Myocyte (in vitro differentiated cells): ENCODE data around the gene GABRR2. TPM values are rescaled to one million over a fixed set of nuclear protein-coding genes. Genes with fewer than 3 reads are reported as not detected.
"Not testable (repeated sequence)": the region's sequence is repeated elsewhere in the genome, so short reads cannot be mapped to it uniquely, and the experiment has no call there.

Experiments
- DNase-seq: peaks from one replicate; pipeline ENCODE4 v3.0.0-alpha.2; 2012; ENCODE audit warnings: low read depth
- total RNA-seq: library from RNA; depleted of rRNA; stranded (reverse); fragments of >200 nt; gene quantifications from 2 replicates; pipeline ENCODE4 v1.2.3, GENCODE V29; 2014

The GABRR2 gene
- total RNA-seq, 1 donor from 2014 or later = 0.13 TPM

DNA sequence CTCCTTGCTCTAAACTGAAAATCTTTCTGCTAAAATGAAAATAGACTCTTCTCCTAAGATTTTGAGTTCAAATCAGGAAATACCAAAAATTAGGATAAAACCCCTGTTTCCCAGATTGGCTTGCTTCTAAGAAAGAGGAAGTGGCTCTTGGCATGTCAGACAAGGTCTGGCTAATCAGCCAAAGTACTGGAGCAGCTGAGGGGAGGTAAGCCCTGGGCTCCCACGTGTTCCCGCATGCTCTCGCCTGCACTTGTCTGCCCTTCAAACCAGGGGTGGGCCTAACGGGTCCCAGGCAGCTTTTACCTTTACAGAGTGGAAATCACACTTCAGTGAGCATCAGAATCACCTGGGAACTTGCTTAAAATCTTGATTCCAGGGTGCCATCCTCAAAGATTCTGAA lies 54.8 kb downstream of the GABRR2 start:
- DNase-seq = no peak

DNA sequence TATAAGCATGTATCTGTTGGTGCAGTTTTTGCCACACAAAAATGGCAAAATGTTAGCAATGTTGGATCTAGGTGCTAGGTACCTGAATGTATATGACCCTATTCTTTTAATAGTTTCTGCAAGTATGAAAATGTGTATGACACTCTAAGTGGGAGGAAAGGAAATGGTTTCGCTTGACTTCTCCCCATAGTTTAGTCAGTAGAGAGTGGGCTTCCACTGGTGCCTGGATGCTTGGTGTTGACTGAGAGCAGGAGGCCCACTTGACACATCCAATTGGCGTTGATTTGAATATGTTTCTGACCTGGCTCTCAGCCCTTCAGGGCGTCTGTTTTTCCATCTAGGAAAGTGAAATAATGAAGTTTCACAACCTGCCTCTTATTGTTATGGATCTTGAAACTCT lies 56.2 kb downstream of the GABRR2 start:
- no peak for DNase-seq

DNA sequence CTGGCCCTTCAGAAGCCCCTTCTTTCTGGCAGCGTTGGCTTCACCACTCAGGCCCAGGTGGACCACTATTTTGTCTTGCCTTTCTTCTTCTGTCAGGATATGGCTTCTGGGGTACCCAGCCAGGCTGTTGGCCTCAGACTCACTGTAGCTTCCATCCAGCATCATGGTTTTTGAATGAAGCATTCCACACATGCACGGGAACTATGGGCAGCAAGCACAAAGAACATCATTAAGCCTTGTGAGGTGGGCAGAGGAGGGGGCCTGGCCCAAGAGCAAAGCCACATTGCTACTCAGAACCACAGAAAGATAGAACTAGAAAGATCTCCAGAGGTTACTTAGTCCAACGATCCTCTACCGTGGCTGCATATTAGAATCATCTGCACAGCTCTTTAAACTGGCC lies 57.3 kb downstream of the GABRR2 start:
- no peak for DNase-seq

DNA sequence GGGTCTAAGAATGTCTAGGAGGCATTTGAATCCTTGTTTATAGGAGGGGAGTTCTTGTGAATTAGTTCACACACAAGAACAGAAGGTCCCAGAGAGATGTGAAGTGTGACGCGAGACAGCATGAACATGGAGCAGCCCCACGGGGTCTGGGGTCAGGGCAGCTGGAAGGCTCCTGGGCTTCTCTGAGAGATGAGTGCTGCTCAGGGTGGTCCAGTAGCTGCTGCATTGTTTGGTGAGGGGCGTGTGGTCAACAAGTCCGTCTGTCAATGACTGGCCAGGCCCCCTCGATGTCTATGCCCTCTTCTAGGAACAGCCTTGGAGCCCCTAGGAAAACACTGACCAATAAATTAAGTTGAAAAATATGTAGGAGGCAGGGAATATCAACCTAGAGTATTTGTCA lies 57.8 kb downstream of the GABRR2 start:
- DNase-seq = no peak

DNA sequence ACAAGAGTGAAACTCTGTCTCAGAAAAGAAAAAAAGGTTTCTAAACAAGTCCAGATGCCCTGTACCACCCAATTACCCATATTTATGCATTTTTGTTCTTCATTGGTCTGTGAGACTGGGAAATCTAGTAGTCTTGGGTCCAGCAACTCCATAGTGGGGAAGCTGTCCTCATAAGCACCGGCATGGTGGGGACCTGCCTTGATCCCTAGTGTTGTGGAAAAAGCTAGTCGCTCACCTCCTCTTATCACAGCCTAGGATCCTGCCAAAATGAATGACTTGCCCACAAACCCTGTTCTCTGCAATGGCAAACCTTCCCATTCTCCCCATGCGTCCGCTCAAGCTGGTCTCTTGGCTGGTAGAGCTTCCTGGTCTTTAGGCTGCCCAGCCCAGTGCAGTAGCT lies 59.7 kb downstream of the GABRR2 start:
- DNase-seq = no peak

DNA sequence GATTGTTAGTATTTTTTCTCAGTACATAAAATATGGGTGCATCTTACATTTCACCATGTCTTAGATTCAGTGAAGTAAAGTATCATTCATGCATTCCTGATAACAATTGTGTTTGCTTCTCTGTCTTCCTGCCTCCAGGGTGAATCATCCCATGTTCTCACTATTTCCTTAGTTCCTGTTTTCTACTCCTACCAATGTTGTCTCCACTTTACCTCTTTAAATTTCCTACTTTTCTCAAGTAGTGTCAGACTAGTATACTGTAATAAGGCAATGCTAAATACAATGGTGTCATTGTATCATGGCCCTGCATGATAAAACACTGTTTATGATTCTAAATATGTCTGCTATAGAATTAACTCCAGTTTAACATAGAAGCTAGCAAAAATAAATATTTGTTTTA lies 60.5 kb downstream of the GABRR2 start:
- no peak for DNase-seq

DNA sequence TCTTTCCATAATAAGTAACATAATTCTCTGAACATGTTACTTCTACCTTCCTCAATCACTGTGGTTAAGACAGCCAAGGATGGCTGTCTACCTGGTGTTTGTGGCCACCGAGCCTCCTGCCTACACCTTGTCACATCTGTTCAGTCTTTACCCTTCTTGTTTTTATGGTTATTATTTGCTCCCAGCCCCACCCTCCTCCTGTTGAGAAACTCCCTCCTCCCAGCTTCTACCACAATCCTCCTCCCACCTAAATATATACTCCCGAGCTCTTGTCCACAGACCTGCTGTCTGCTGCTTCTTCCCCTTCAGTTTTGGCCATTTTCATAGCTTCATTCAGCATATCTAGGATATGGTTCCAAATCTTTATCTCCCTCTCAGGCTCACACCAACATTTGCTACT lies 62.2 kb downstream of the GABRR2 start:
- no peak for DNase-seq

DNA sequence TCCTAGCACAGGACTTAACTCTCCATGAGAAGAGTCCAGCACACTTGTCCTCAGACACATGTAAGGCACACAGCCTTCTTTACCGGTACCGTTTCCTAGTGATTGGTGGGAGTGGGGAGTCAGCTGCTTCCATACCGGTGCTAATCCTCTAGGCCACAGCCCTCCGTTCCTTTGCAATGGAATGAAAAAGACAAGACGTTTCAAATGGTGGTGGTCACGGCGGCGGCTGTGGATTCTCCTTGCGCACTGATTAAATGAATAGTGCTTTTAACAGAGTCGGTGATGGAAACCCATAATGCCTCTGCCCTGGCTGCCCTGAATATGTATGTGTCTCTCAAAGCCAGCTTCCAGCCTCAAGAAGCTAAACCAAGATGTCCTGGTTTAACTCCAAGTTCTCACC lies 63.1 kb downstream of the GABRR2 start:
- no peak for DNase-seq

DNA sequence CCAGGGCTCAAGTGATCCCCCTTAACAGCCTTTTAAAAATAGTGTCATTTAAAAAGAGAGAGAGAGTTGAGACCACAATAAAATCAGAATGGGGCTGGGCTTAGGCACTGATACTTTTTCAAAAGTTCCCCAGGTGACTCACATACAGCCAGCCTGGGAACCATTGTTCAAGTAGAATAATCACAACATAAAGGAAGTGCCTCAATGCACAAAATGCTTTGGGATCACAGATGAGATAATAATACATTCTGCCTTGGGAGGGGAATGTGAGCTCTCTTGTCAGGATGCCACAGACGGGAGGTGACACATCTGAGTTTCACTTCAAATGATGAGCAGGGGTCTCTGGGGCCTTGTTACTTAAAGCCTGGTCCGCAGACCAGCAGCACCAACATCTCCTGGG lies 63.9 kb downstream of the GABRR2 start:
- DNase-seq = no peak

DNA sequence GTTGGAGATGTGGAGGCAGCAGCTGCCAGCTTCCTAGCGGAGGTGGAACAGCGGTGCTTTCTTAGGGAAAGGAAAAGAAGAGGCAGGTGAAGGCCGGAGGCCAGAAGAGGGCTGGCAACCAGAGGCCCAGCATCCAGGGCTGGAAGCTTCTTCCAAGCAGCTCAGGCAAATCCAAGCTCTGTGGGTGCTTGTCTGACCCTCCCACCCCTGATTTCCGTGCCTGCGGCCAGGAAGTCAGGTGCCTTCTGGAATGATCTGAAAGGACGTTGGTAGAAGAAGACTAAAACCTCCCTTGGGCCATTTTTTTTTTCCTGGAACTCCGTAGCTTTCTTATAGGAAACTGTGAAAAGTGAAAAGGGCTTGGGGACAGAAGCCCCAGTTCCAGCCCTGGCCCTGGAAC lies 64.9 kb downstream of the GABRR2 start:
- no peak for DNase-seq

DNA sequence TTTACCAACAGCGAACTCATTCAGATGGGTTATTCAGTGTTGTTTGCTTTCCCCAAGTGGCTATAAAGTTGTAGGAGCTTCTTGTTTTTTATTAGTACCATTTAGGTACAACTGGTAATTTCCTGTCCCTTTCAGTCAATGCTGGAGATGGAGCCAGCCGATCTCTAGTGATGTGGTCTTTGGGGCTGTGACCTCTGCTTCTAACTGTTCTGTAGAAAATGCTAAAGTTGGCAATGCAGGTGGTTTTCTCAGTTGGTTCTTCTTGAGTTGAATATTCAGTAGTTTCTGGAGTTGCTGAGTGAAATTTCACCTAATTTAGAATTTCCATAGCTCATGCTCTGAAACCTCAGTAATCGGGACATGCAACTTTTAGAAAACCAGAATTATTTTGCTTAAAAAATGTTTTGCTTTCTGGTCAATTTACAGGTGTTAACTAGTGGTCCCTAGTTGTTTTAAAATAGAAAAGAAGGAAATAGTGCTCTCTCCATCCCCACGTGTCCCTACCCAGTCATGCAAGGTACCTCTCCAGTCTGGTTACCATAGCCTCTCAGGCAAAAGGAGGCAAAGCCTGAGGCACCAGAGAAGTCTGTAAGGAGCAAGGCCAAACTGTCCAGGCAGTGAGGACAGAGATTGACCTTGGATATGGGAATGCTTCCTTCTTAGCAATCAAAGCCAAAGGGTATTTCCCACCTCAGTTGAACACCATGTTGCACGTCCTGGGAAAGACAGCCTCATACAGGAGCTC lies 70.7 kb downstream of the GABRR2 start:
- DNase-seq = no peak

DNA sequence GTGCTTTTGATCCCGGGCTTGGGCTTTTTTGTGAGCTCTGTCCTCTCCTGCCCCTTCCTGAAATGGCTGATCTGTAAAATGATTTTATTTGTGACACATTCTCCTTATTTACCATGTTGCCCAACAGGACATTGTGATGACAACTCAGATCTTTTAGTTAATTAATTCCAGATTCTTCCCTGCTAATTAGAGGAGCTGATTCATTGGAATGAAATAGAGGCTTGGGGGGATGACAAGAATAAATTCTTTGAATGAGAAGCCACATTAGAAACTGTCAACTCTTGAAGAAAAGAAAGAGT lies 71.8 kb downstream of the GABRR2 start:
- no peak for DNase-seq

DNA sequence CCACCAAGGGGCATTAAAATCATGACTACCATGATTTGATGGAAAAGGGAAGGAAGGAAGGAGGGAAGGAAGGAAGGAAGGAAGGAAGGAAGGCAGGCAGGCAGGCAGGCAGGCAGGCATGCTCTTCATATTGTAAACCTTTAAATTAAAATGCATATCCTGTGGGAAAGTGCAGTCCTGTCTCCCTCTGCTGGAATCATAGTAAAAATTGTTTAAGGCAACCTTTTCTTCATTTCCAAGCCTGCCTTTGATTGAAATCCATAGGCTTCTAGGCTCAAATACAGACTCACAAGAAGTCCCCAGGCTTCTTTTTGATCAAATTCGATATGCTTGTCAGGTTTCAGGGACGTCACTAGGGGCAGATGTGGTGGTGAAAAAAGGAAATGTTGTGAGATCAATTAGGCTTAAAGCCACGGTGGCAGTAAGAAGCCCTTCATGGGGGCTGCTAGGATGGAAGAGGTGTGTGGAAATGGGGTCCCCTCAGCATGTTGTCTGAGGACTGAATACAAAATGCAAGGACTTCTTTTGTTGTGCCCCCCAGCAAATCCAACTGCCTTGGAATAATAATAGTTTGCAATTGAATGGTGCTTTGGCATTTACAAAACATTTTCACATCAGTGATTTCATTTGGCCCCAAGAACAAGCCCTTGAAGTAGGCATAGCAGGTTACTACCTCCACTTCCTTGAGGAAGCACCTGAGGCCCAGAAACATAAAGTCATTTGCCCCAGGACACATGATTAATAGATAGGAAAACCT lies 72.3 kb downstream of the GABRR2 start:
- peak; percentile 43 for DNase-seq

DNA sequence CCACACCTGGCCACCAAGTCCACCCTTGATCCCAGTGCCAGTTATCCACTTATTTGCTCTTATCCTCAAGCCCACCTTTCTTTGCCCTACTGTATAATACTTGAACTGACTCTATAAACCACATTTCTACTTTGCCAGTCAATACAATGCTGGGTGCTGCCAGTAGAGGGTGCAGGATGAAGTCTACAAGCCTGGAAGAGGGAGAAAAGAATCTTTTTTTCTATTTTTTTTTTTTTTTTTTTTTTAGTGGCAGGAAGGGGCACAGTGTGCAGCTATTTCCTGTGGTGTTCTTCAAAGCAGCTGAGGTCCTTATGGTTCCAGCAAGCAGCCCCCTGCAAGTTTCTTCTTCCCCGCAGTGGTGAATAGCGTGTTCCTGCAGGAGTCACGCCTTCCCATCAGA lies 75.8 kb downstream of the GABRR2 start:
- no peak for DNase-seq

DNA sequence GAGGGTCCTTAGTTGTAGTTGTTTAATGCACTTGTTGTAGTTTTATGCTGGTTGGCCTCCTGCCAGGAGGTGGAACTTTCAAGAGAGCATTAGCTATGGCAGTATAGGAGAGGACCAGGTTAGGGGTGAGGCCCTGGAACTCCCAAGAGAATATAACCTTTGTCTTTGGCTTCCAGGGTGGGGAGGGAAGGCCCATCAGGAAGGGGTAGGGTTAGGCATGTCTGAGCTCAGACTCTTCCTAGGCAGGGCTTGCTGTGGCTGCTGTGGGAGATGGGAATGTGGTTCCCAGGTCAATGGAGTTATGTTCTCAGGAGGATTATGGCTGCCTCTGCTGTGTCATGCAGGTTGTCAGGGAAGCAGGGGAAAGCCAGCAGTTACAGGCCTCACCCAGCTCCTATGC lies 77.9 kb downstream of the GABRR2 start:
- no peak for DNase-seq

DNA sequence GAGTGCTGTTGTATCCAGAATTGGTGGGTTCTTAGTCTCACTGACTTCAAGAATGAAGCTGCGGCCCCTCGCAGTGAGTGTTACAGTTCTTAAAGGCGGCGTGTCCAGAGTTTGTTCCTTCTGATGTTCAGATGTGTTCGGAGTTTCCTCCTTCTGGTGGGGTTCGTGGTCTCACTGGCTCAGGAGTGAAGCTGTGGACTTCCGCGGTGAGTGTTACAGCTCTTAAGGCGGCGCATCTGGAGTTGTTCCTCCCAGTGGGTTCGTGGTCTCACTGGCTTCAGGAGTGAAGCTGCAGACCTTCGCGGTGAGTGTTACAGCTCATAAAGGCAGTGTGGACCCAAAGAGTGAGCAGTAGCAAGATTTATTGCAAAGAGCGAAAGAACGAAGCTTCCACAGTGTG lies 81.5 kb downstream of the GABRR2 start:
- DNase-seq = not testable (repeated sequence)

DNA sequence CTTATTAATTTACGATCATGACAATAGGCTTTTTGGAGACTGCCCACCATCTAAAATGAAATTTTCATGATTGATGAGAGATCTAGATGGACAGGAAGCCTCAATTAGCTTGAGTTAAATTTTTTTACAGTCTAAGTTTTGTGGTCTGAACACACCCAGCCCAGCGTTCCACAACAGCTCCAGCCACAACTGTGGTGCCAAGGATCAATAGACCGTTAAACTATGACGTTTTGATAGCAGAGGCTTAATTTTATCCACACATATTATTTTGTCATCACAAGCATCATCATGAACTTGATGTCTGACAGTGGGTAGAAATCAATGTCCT lies 92.4 kb downstream of the GABRR2 start:
- no peak for DNase-seq

DNA sequence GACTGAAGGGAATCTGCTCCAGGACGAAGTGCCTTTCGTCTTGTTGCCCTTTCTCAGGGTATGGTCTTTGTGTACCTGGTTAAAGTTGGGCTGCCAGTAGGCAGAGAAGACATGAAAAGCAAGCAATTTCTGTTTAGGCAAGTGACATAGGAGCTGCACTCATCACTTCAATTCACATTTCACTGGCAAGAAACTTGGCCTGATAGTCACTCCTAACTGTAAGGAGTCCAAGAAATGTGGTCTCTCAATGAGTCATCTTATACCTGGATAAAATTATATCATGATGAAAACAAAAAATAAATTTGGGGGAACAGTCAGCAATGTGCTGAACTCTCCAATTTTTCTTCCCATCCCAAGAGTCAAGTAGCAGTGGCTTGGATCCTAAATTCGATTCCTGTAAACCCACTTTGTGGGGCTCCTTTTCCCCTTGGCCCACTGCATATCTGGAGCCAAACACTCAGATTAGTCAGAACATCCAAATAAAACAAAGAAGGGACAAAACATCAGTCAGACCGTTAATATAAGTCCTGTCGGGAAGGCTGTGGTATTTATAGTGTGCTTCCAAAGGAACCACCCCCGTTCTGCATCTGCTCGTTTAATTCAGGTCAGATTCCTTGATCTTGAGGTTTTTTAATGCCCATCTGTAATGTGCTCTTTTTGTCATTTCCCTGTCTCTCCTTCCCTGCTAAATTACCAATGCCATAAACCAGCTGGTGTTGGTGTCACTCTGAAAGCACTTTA lies 93.0 kb downstream of the GABRR2 start:
- peak; percentile 42 for DNase-seq

DNA sequence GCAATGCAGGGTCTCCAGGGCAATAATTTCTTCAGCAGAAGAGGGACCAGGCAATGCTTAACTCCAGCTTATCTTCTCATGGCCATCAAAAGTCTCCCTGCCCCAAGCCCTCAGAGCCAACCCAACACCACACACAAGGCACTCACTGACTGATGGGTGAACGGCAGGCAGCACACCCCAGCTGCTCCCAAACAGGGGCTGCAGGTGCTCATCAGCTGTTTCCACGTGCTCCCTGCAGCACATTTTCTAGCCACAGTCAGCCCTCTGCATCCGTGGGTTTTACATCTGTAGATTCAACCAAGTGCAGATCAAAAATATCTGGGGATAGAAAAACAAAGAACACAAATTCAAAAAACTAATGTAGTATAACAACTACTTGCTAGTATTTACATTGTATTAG lies 94.0 kb downstream of the GABRR2 start:
- peak; percentile 20 for DNase-seq

DNA sequence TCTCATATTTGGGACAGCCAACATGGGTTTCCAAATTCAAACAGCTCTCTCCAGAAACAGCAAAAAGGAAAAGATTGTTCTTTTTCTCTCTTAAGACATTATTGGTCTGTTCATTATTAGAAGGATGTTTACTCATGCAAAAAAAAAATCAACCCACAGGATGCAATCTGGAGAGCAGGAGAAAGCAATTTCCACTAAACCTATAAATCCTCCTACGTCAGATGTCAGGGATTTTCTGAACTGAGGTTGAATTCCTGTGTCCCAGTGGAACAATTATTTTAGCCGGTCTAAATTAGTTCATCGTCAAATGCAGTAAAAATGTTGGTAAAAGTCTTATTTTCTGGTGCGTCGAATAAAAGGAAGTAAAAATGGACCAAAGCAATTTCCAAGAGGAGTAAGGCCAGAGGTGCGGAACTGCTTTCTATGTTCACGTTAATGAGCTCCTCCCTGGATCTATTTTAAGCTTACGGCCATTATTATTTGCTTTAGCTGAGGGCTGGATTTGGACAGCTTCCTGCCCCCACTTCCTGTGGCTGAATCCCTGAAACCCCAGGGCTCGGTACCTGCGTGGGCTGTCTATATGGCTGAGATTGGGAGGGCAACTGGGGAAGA lies 97.7 kb downstream of the GABRR2 start, which contains the start of gene GABRR1:
TSS of gene GABRR1 (minus strand) at position 60 of the 612 bp plus-strand sequence. CDS start at position 24, 36 bp downstream.
- no peak for DNase-seq

DNA sequence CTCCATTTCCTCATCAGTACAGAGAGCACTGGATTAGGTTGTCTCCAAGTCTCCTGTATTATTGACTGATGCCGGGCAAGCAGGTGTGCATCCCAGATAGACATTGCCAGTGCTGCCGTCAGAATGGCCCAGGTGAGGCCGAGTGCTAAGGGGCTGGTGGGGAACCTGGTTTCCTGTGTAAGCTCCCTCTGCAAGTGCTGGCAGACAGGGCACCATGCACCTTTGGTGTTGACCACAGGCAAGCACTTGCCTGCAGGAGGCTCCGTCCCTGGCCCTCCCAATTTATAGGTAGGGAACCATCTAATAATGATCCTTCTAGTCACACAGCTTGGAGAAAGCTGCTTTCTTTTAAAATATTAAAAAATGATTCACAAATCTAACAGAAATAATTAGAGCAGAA lies 98.7 kb downstream of the GABRR2 start:
- DNase-seq = no peak

DNA sequence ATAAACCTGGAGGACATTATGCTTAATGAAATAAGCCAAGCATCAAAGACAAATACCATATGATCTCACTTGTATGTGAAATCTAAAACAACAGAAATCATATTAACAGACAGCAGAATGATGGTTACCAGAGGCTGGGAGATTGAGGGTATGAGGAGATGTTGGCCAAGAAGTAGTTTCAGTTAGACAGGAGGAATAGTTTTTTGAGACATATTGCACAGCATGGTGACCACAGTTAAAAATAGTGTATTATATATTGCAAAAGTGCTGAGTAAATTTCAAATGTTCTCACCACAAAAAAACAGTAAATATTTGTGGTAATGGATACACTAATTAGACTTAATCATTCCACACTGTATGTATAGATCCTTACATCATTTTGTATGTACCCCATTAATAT lies 99.7 kb downstream of the GABRR2 start:
- DNase-seq = no peak
